ENCODE results near the gene SPOUT1. TPM values are rescaled to one million over a fixed set of nuclear protein-coding genes. Genes with fewer than 3 reads are reported as not detected.
"Not testable (repeated sequence)": the region's sequence is repeated elsewhere in the genome, so short reads cannot be mapped to it uniquely, and the experiment has no call there.

The SPOUT1 gene
- polyA plus RNA-seq, 2 of the 4 experiments (the other 2 are of a cell fraction) = 24.3 to 28.5 TPM

DNA sequence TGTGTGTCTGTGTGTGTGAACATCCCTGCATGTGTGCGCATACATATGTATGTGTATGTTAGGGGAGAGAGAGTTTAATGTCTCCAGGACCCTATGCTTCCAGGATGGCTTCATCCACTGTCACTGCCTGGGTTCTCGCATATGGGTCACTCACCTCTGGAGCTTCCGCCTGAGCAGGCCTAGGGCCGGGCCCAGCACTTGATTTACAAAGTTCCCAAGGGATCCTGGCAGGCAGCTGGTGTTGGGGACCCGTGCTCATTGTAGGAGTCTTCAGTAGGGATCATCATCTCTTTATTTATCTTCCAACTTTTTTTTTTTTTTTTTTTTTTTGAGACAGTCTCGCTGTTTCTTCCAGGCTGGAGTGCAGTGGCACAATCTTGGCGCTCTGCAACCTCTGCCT lies 29.5 kb downstream of the SPOUT1 start:
- FAIRE-seq = no peak
- 94% methylated on average over 7 of the region's 7 CpGs for WGBS (ENCODE audit: missing lambda C conversion rate)
- CTCF ChIA-PET = interaction anchor here (2.2 kb wide), 1 partner anchor 67 kb away, joined by 7 read pairs; no protein-coding TSS in a partner anchor

DNA sequence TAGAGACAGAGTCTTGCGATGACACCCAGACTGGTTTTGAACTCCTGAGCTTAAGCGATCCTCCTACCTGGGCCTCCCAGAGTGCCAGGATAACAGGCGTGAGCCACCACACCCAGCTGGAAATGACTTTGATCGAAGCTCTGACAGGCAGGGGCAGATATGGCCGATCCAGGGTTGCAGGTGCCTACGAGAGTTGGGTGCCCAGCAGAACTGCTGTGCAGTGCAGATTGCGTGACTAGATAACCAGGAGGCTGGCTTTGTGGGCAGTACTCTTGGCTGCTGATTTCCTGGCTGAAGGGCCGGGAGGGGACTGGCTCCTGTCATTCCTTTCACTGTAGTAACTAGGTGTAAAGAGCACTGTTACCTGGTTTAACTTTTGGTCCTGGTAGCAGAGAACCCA lies 30.7 kb downstream of the SPOUT1 start:
- CTCF ChIA-PET = interaction anchor here (1.2 to 2.2 kb wide), 3 partner anchors 11 to 66 kb away, joined by 3 to 7 read pairs (median 5); partner anchors contain the start of gene ENDOG
- WGBS (ENCODE audit: missing lambda C conversion rate) = 80% methylated on average over 8 of the region's 8 CpGs
- Histone ChIP-seq H3K27ac (no peak overlapping the region), H3K4me3 (no peak overlapping the region), H3K9me3 (no peaks in the 10 kb centered on the region), H3K4me2 (no peak overlapping the region), H3K4me1 (no peaks in the 10 kb centered on the region)
- FAIRE-seq = no peak
- POLR2A ChIA-PET = no interaction called here
- no peak for ATAC-seq
- no peak for DNase-seq (ENCODE audit: low read depth in 1 of 2, low spot score in 1 of 2)
- TF ChIP-seq GATA3 (IDR thresholded peaks at IDR 0.05; ENCODE audit: borderline replicate concordance) (no peak), JUNB (IDR thresholded peaks at IDR 0.05) (no peak)

More for the DNA sequence above, 29.5 kb downstream of the SPOUT1 start:
- ATAC-seq (no peak), DNase-seq (ENCODE audit: low read depth in 1 of 2, low spot score in 1 of 2) (no peak)
- Histone ChIP-seq H3K9me3 (no peaks in the 10 kb centered on the region), H3K4me2 (no peak overlapping the region), H3K4me3 (no peak overlapping the region), H3K27ac (no peak overlapping the region), H3K4me1 (no peaks in the 10 kb centered on the region)
- POLR2A ChIA-PET = no interaction called here
- TF ChIP-seq KDM1A (IDR thresholded peaks at IDR 0.05; ENCODE audit: low read depth) = no peak

DNA sequence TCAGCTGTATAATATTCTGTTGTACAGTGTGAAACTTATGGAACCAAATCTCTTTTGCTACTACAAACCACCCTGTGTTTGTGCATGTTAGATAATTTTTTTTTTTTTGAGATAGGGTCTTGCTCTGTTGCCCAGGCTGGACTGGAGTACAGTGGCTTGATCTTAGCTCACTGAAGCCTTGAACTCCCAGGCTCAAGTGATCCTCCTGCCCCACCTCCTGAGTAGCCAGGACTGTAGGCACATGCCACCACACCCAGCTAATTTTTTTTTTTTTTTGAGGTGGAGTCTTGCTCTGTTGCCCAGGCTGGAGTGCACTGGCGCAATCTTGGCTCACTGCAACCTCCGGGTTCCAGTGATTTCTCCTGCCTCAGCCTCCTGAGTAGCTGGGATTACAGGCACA lies 34.6 kb downstream of the SPOUT1 start:
- not testable (repeated sequence) for H3K4me1 ChIP-seq; ATAC-seq; FAIRE-seq; DNase-seq (ENCODE audit: low read depth in 1 of 2, low spot score in 1 of 2); H3K27ac ChIP-seq; H3K4me2 ChIP-seq; H3K9me3 ChIP-seq; H3K4me3 ChIP-seq
- WGBS (ENCODE audit: missing lambda C conversion rate) = 50% methylated on average over 2 of the region's 2 CpGs
- ChIA-PET POLR2A (interaction anchor here (0.6 to 0.7 kb wide), 2 partner anchors 53 to 220 kb away, joined by 4 read pairs; no protein-coding TSS in a partner anchor), CTCF (interaction anchor here (0.7 to 1.0 kb wide), 4 partner anchors 9 to 299 kb away, joined by 3 to 6 read pairs (median 4); no protein-coding TSS in a partner anchor)

DNA sequence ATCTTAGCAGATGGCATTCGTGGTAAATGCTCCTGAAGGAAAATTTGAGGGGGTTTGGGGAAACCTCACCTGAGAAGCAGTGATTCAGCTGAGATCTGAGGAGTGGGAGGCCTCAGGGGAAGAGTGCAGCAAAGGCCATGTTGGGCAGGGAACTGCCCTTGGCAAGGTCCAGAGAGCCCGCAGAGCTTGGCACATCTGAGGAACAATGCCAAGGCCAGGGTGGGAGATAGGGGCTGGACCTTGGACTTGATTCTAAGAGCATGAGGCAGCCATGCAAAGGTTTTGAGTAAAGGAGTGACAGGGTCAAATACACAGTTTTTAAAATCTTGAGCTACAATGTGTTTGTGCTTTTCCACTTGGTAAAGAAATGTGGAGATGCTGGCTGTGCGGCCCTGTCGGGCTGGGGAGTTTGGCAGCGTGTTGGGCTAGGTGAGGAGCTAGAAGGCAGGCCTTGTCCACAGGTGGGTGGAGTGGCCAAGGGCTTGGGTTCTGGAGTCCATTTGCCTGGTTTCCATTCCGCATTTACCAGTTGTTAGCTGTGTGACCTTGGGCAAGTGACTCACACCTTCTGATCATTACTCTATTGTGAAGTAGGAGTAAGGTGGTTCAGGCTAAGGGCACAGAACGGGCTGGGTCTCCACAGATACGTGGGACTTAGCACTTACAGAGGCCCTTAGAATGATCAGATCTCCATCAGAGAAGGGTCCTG lies 36.5 kb downstream of the SPOUT1 start:
- 79% methylated on average over 8 of the region's 8 CpGs for WGBS (ENCODE audit: missing lambda C conversion rate)
- POLR2A ChIA-PET = no interaction called here
- Histone ChIP-seq H3K4me3 (no peak overlapping the region), H3K4me1 (peaks cover 4% of the 10 kb centered on the region; the same call in 2 of the 3 replicates), H3K27ac (no peak overlapping the region), H3K9me3 (no peaks in the 10 kb centered on the region), H3K4me2 (no peak overlapping the region)
- no peak for DNase-seq (ENCODE audit: low read depth in 1 of 2, low spot score in 1 of 2)
- no peak for ATAC-seq
- no peak for FAIRE-seq
- CTCF ChIA-PET = interaction anchor here (0.6 to 3.1 kb wide), 7 partner anchors 9 to 135 kb away, joined by 3 to 12 read pairs (median 5); partner anchors contain the start of gene ENDOG
- TF ChIP-seq CBX8 (IDR thresholded peaks at IDR 0.05) (no peak), HOXB5 (CRISPR knock-in tag; IDR thresholded peaks at IDR 0.05) (no peak), POLR2A (IDR thresholded peaks at IDR 0.05; ENCODE audit: low read length) (no peak), REST (IDR thresholded peaks at IDR 0.05) (no peak), CBX2 (IDR thresholded peaks at IDR 0.05; ENCODE audit: borderline replicate concordance, low read depth) (no peak), ZNF302 (CRISPR knock-in tag; IDR thresholded peaks at IDR 0.05) (no peak), CTCF (IDR thresholded peaks at IDR 0.05) (no peak), NR3C1 (IDR thresholded peaks at IDR 0.05) (no peak), NFE2L2 (conservative IDR thresholded peaks at IDR 0.05; ENCODE audit: low read length) (no peak), JUNB (IDR thresholded peaks at IDR 0.05) (no peak), SREBF2 (IDR thresholded peaks at IDR 0.05) (no peak), FOXS1 (CRISPR knock-in tag; IDR thresholded peaks at IDR 0.05) (no peak), RARB (CRISPR knock-in tag; IDR thresholded peaks at IDR 0.05) (no peak), USF2 (IDR thresholded peaks at IDR 0.05) (no peak), EHF (CRISPR knock-in tag; IDR thresholded peaks at IDR 0.05) (no peak), RCOR1 (IDR thresholded peaks at IDR 0.05; ENCODE audit: low read depth, low read length) (no peak)
- TF ChIP-seq, protein P1, sequence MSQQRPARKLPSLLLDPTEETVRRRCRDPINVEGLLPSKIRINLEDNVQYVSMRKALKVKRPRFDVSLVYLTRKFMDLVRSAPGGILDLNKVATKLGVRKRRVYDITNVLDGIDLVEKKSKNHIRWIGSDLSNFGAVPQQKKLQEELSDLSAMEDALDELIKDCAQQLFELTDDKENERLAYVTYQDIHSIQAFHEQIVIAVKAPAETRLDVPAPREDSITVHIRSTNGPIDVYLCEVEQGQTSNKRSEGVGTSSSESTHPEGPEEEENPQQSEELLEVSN (IDR thresholded peaks at IDR 0.05; ENCODE audit: borderline replicate concordance, low read depth) = no peak
- TF ChIP-seq, protein P2, sequence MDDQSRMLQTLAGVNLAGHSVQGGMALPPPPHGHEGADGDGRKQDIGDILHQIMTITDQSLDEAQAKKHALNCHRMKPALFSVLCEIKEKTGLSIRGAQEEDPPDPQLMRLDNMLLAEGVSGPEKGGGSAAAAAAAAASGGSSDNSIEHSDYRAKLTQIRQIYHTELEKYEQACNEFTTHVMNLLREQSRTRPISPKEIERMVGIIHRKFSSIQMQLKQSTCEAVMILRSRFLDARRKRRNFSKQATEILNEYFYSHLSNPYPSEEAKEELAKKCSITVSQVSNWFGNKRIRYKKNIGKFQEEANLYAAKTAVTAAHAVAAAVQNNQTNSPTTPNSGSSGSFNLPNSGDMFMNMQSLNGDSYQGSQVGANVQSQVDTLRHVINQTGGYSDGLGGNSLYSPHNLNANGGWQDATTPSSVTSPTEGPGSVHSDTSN (IDR thresholded peaks at IDR 0.05) = no peak
- TF ChIP-seq, protein P3, sequence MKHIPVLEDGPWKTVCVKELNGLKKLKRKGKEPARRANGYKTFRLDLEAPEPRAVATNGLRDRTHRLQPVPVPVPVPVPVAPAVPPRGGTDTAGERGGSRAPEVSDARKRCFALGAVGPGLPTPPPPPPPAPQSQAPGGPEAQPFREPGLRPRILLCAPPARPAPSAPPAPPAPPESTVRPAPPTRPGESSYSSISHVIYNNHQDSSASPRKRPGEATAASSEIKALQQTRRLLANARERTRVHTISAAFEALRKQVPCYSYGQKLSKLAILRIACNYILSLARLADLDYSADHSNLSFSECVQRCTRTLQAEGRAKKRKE (CRISPR knock-in tag; IDR thresholded peaks at IDR 0.05; ENCODE audit: low read depth) = no peak
